ENCODE data around the gene STRN. TPM values are rescaled to one million over a fixed set of nuclear protein-coding genes. Genes with fewer than 3 reads are reported as not detected.
A peak's percentile ranks its signal among the peaks of the same experiment; 100 is the strongest.

The STRN gene
- total and polyA plus RNA-seq, 5 donors from 2014 or later, result 12.3 to 34.8 (median 12.3) TPM

DNA sequence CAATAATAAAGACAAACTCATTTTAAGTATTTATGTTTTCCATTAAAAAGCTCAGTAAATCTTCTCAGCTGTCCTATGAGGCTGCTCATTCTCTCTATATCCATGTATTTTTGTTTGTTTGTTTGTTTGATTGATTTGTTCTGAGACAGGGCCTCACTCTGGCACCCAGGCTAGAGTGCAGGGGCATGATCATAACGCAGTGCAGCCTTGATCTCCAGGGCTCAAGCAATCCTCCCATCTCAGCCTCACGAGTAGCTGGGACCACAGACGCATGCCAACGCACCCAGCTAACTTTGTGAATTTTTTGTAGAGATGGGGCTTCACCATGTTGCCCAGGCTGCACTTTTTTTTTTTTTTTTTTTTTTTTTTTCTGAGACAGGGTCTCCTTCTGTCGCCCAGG lies 5.6 kb downstream of the STRN start:
- DNase-seq, result no peak
- no peaks in the 10 kb centered on the region for H3K9me3 Mint-ChIP-seq
- Histone ChIP-seq H3K27ac (ENCODE audit: insufficient read depth, low read length, poor library complexity, severe bottlenecking) (no peak overlapping the region), H3K27me3 (ENCODE audit: control insufficient read depth, insufficient read depth, low read length) (no peaks in the 10 kb centered on the region), H3K9me3 (ENCODE audit: control insufficient read depth in 2 of 2, low read length in 2 of 2) (no peaks in the 10 kb centered on the region), H3K4me3 (ENCODE audit: low read depth, low read length) (no peak overlapping the region), H3K4me1 (ENCODE audit: control insufficient read depth, insufficient read depth, low read length, poor library complexity, severe bottlenecking) (peaks cover 26% of the 10 kb centered on the region), H3K36me3 (ENCODE audit: control insufficient read depth, insufficient read depth, low read length) (peaks cover 4% of the 10 kb centered on the region)
- ATAC-seq (ENCODE audit: low read depth in 2 of 2), result no peak
- H3K27ac Mint-ChIP-seq, result peak overlapping the region in 1 of 3 donors; percentile 14
- no peaks in the 10 kb centered on the region for H3K27me3 Mint-ChIP-seq
- H3K4me1 Mint-ChIP-seq, result peaks cover 43 to 85% (median 62%) of the 10 kb centered on the region in 4 donors
- peaks cover 31% of the 10 kb centered on the region for H3K36me3 Mint-ChIP-seq
- peak overlapping the region in 2 of 4 donors; percentile 33 to 40 for H3K4me3 Mint-ChIP-seq

DNA sequence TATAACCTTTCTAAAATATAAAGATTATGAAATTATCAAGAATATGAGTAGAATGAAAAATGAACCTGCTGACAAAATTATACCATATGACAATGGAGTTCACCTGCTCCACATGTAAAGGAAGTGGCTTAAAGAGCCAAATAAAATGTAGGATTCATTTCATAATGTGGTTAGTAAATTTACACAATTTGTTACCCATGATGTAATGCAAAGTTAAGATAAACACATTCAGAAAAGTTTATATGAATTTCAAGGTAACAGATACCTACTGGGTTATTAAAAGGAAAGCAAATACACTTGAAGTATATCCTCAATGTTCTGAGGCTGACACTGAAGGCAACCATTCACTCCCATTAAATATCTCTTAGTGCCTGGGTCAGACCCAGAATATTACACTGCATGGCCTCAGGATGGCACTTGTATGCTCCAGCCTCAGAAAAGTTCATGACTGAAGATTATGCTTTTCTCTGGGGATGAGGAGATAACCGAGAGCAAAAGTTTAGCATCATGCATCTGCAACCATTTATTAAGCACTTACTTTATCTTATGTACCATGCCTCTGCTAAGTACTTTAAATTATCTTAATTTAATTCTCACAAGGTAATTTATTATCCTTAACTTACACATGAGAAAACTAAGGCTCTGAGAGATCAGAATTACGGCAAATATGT lies 6.2 kb downstream of the STRN start:
- H3K27ac ChIP-seq (ENCODE audit: insufficient read depth, low read length, poor library complexity, severe bottlenecking), result no peak overlapping the region
- Mint-ChIP-seq H3K27me3 (no peaks in the 10 kb centered on the region), H3K27ac (peak overlapping the region in 1 of 3 donors; percentile 34), H3K9me3 (no peaks in the 10 kb centered on the region), H3K36me3 (peaks cover 34% of the 10 kb centered on the region), H3K4me3 (peak overlapping the region in 1 of 4 donors; percentile 33), H3K4me1 (peaks cover 43 to 85% (median 63%) of the 10 kb centered on the region in 4 donors)
- H3K27me3 ChIP-seq (ENCODE audit: control insufficient read depth, insufficient read depth, low read length), result no peaks in the 10 kb centered on the region
- H3K4me3 ChIP-seq (ENCODE audit: low read depth, low read length), result no peak overlapping the region
- H3K36me3 ChIP-seq (ENCODE audit: control insufficient read depth, insufficient read depth, low read length), result peaks cover 4% of the 10 kb centered on the region
- ATAC-seq (ENCODE audit: low read depth in 2 of 2), result no peak
- peaks cover 20% of the 10 kb centered on the region for H3K4me1 ChIP-seq (ENCODE audit: control insufficient read depth, insufficient read depth, low read length, poor library complexity, severe bottlenecking)
- DNase-seq, result no peak
- H3K9me3 ChIP-seq (ENCODE audit: control insufficient read depth in 2 of 2, low read length in 2 of 2), result no peaks in the 10 kb centered on the region

DNA sequence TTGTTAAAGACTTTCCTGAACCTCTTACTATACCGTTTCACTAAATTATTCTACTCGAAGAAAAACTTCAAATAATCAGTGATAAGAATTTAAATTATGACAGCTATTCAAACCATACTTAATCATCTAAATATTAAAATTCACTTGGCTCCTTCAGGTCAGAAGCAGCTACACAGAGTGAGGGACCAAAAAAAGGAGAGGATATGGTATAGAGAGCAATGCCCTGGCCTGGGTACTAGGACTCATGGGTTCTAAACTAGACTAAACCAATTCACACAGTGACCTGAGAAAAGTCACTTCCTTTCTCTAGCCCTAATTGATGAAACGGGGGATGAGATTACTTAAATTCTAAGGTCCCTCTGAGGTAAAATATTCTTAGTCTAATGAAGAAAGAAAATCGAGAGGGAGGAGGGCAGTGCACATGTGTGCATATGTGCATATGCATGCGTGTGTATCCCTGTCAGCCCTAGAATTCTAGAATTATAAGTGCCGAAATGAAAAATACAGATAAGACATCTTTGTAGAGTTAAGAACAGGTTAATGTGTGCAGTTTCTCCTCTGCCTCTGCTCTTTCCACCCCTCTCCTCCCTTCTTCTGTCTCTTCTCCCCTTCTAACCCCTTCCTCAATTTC lies 11.2 kb downstream of the STRN start:
- Mint-ChIP-seq H3K4me1 (peaks cover 27 to 75% (median 52%) of the 10 kb centered on the region in 4 donors), H3K9me3 (no peaks in the 10 kb centered on the region), H3K27ac (peak overlapping the region; percentile 6 to 70 (median 10)), H3K36me3 (peaks cover 16% of the 10 kb centered on the region), H3K27me3 (no peaks in the 10 kb centered on the region), H3K4me3 (no peak overlapping the region)
- Histone ChIP-seq H3K4me1 (ENCODE audit: control insufficient read depth, insufficient read depth, low read length, poor library complexity, severe bottlenecking) (no peaks in the 10 kb centered on the region), H3K9me3 (ENCODE audit: control insufficient read depth in 2 of 2, low read length in 2 of 2) (no peaks in the 10 kb centered on the region), H3K27ac (ENCODE audit: insufficient read depth, low read length, poor library complexity, severe bottlenecking) (no peak overlapping the region), H3K4me3 (ENCODE audit: low read depth, low read length) (no peak overlapping the region), H3K36me3 (ENCODE audit: control insufficient read depth, insufficient read depth, low read length) (peaks cover 2% of the 10 kb centered on the region), H3K27me3 (ENCODE audit: control insufficient read depth, insufficient read depth, low read length) (no peaks in the 10 kb centered on the region)
- DNase-seq, result no peak
- no peak for ATAC-seq (ENCODE audit: low read depth in 2 of 2)

DNA sequence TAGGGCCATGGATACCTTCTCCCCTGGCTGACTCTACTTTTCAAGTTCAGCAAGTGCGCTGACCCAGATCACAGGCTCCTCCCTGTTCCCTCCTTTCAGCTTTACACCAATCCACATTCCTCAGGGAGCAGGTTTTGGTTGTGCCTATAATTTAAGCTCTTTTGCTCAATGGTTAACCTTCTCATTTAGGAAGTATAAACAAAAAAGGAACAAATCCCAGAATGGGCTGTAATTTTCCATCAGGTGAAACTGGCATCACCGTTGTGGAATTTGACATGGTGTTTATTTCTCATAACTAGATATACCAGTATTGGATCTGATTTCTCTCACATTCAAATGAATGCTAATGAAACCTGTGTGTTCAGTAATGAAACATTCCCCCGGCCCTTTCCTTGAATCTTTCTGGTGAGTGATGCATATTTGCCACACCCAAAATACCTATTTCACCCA lies 13.6 kb downstream of the STRN start:
- H3K4me1 Mint-ChIP-seq, result peaks cover 30 to 70% (median 43%) of the 10 kb centered on the region in 4 donors
- H3K27ac Mint-ChIP-seq, result peak overlapping the region in 1 of 3 donors; percentile 13
- H3K27me3 ChIP-seq (ENCODE audit: control insufficient read depth, insufficient read depth, low read length), result no peaks in the 10 kb centered on the region
- H3K9me3 ChIP-seq (ENCODE audit: control insufficient read depth in 2 of 2, low read length in 2 of 2), result no peaks in the 10 kb centered on the region
- H3K4me1 ChIP-seq (ENCODE audit: control insufficient read depth, insufficient read depth, low read length, poor library complexity, severe bottlenecking), result no peaks in the 10 kb centered on the region
- no peak overlapping the region for H3K27ac ChIP-seq (ENCODE audit: insufficient read depth, low read length, poor library complexity, severe bottlenecking)
- no peaks in the 10 kb centered on the region for H3K9me3 Mint-ChIP-seq
- H3K4me3 ChIP-seq (ENCODE audit: low read depth, low read length), result no peak overlapping the region
- H3K4me3 Mint-ChIP-seq, result no peak overlapping the region
- no peaks in the 10 kb centered on the region for H3K27me3 Mint-ChIP-seq
- DNase-seq (no peak), ATAC-seq (ENCODE audit: low read depth in 2 of 2) (no peak)
- H3K36me3 Mint-ChIP-seq, result peaks cover 13% of the 10 kb centered on the region
- peaks cover 2% of the 10 kb centered on the region for H3K36me3 ChIP-seq (ENCODE audit: control insufficient read depth, insufficient read depth, low read length)

DNA sequence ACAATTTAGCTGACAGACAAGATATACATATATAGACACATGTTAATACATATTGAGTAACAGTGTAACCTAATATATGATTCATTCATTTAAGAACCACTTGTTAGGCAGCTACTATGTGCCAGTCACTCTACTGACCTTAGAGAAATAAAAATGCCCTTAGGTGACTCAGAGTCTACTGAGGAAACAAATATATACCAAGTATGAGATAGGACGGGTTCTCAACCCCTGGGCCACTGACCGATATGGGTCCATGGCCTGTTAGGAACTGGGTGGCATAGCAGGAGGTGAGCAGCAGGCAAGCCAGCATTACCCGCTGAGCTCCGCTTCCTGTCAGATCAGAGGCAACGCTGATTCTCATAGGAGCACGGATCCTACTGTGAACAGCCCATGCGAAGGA lies 14.8 kb downstream of the STRN start:
- Histone ChIP-seq H3K4me1 (ENCODE audit: control insufficient read depth, insufficient read depth, low read length, poor library complexity, severe bottlenecking) (no peaks in the 10 kb centered on the region), H3K4me3 (ENCODE audit: low read depth, low read length) (no peak overlapping the region), H3K9me3 (ENCODE audit: control insufficient read depth in 2 of 2, low read length in 2 of 2) (no peaks in the 10 kb centered on the region), H3K27ac (ENCODE audit: insufficient read depth, low read length, poor library complexity, severe bottlenecking) (no peak overlapping the region), H3K27me3 (ENCODE audit: control insufficient read depth, insufficient read depth, low read length) (no peaks in the 10 kb centered on the region), H3K36me3 (ENCODE audit: control insufficient read depth, insufficient read depth, low read length) (peaks cover 2% of the 10 kb centered on the region)
- Mint-ChIP-seq H3K4me3 (no peak overlapping the region), H3K9me3 (no peaks in the 10 kb centered on the region), H3K27ac (peak overlapping the region in 1 of 3 donors; percentile 49), H3K36me3 (peaks cover 13% of the 10 kb centered on the region), H3K27me3 (no peaks in the 10 kb centered on the region), H3K4me1 (peaks cover 30 to 64% (median 40%) of the 10 kb centered on the region in 4 donors)
- ATAC-seq (ENCODE audit: low read depth in 2 of 2) (no peak), DNase-seq (no peak)

DNA sequence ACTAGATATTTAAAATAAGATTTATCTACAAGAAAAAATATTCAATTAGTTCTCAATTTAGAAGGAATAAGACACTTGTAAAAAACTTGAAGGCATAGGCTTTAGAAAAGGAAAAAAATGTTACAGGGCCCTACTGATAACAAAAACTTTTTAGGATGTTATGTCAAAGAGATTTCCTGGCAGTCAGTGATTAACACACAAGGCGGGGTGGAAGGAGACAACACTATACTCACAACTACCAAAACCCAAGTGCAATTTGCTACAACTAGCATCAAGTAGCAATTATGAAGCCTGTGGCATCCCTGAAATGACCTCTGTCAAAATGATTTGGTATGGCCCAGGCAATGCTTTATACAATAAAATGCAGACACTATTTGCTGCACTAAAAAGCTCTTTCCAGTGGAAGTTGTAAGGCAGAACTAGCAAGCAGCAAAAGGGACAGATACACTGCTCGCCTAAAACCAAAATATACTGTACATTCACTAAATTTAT lies 15.3 kb downstream of the STRN start:
- no peak overlapping the region for H3K27ac ChIP-seq (ENCODE audit: insufficient read depth, low read length, poor library complexity, severe bottlenecking)
- H3K36me3 ChIP-seq (ENCODE audit: control insufficient read depth, insufficient read depth, low read length), result peaks cover 2% of the 10 kb centered on the region
- H3K4me3 Mint-ChIP-seq, result no peak overlapping the region
- H3K4me1 ChIP-seq (ENCODE audit: control insufficient read depth, insufficient read depth, low read length, poor library complexity, severe bottlenecking), result no peaks in the 10 kb centered on the region
- H3K9me3 Mint-ChIP-seq, result no peaks in the 10 kb centered on the region
- H3K27ac Mint-ChIP-seq, result peak overlapping the region in 1 of 3 donors; percentile 49
- H3K27me3 Mint-ChIP-seq, result no peaks in the 10 kb centered on the region
- peaks cover 13% of the 10 kb centered on the region for H3K36me3 Mint-ChIP-seq
- H3K4me1 Mint-ChIP-seq, result peaks cover 28 to 61% (median 38%) of the 10 kb centered on the region in 4 donors
- H3K27me3 ChIP-seq (ENCODE audit: control insufficient read depth, insufficient read depth, low read length), result no peaks in the 10 kb centered on the region
- ATAC-seq (ENCODE audit: low read depth in 2 of 2) (no peak), DNase-seq (peak in 1 of 3 donors; percentile 4)
- no peaks in the 10 kb centered on the region for H3K9me3 ChIP-seq (ENCODE audit: control insufficient read depth in 2 of 2, low read length in 2 of 2)
- H3K4me3 ChIP-seq (ENCODE audit: low read depth, low read length), result no peak overlapping the region

DNA sequence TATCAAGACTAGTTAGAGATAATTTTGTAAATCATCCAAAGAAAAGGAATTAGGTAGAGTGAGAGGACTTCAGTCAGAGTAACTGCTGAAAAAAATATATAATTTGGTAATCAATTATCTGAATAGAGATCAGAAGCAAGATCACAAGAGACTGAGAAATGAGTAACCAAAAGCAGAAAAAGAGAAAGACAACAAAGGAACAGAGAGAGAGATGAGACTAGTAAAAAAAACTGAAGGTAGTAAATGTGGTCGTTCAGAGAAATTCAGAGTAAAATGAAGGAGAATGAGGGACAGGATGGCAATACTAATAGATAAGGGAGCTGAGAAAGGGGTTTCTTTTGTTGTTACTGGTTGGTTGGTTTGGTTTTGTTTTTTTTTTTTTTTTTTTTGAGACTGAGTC lies 16.5 kb downstream of the STRN start:
- ATAC-seq (ENCODE audit: low read depth in 2 of 2), result no peak
- no peak overlapping the region for H3K4me3 Mint-ChIP-seq
- H3K9me3 ChIP-seq (ENCODE audit: control insufficient read depth in 2 of 2, low read length in 2 of 2), result no peaks in the 10 kb centered on the region

More for the DNA sequence above, 16.5 kb downstream of the STRN start:
- Histone ChIP-seq H3K36me3 (ENCODE audit: control insufficient read depth, insufficient read depth, low read length) (peaks cover 2% of the 10 kb centered on the region), H3K27ac (ENCODE audit: insufficient read depth, low read length, poor library complexity, severe bottlenecking) (no peak overlapping the region), H3K4me1 (ENCODE audit: control insufficient read depth, insufficient read depth, low read length, poor library complexity, severe bottlenecking) (no peaks in the 10 kb centered on the region), H3K27me3 (ENCODE audit: control insufficient read depth, insufficient read depth, low read length) (no peaks in the 10 kb centered on the region), H3K4me3 (ENCODE audit: low read depth, low read length) (no peak overlapping the region)
- Mint-ChIP-seq H3K27me3 (no peaks in the 10 kb centered on the region), H3K9me3 (no peaks in the 10 kb centered on the region), H3K27ac (peak overlapping the region in 2 of 3 donors; percentile 33 to 51), H3K36me3 (peaks cover 10% of the 10 kb centered on the region), H3K4me1 (peaks cover 24 to 54% (median 31%) of the 10 kb centered on the region in 4 donors)
- DNase-seq, result no peak
